OCI-LY7 (cell line): ENCODE data around the gene GSTK1.

ENCODE experiments used
- CTCF ChIP-seq: fragments of 200-600 bp; sonication (generic); conservative IDR thresholded peaks from 2 replicates; pipeline ENCODE4 v1.5.1; 2014; ENCODE audit warnings: mild to moderate bottlenecking, antibody characterized with exemption, low read length, moderate library complexity, mixed read lengths
- EZH2phosphoT487 ChIP-seq: fragments of 200-600 bp; sonication (generic); IDR thresholded peaks from 2 replicates; pipeline ENCODE4 v1.6.1; 2018; ENCODE audit warnings: low read depth, borderline replicate concordance, mild to moderate bottlenecking, mixed run types, antibody characterized with exemption, low read length, moderate library complexity, mixed read lengths

- TF ChIP-seq CTCF = peak; percentile 100
- no peak for TF ChIP-seq EZH2phosphoT487
Measured at GRCh38 chr7:143214789-143215679, 48.2 kb upstream of the GSTK1 start.
